IPS-18c (cell line): ENCODE results near the gene NOL11.
"Not testable (repeated sequence)": the region's sequence is repeated elsewhere in the genome, so short reads cannot be mapped to it uniquely, and the experiment has no call there.

ENCODE experiments used
- H3K4me3 ChIP-seq: 2 replicates; pipeline ENCODE4 v1.7.0; 2013; ENCODE audit warnings: low read depth, mild to moderate bottlenecking, low read length, moderate library complexity; ENCODE audit not compliant: insufficient read depth
- H3K9me3 ChIP-seq: one replicate; pipeline ENCODE4 v1.6.1; 2013; ENCODE audit warnings: mild to moderate bottlenecking, low read length, moderate library complexity; ENCODE audit not compliant: control insufficient read depth, insufficient read depth

Gene NOL11

DNA sequence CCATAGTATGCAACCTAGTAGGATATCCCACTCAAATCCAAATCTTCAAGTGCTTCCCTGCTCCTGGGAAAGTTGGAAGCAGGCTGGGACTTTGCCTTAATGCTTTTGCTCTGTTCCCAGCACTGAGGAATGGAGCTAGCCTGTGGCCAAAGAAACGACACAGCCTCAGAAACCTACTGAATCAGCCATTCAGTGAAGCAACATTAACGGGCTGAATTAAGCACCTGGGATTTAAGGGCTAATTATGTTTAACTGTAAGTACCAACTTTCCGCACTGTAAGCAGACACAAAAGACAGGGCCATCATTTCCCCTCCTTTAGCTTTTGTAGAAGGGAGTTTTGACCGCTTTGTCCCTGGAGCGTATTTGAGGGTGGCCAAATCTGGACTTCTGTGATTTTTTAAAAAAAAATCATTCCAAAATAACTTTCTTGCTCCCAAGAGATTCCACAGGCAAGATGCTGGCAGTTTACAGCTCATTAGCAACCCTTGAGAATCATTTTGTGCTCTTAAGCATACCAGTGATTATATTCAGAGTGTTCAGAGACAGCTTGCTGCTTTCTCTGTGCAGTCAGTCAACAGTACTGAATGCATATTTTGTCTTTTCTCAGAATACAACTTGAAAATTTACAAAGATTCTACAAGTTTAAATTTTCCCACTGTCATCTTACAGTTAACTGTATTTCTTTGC, 17.6 kb upstream of the NOL11 start:
- Histone ChIP-seq H3K4me3 (no peak overlapping the region), H3K9me3 (peaks cover 2% of the 10 kb centered on the region)

DNA sequence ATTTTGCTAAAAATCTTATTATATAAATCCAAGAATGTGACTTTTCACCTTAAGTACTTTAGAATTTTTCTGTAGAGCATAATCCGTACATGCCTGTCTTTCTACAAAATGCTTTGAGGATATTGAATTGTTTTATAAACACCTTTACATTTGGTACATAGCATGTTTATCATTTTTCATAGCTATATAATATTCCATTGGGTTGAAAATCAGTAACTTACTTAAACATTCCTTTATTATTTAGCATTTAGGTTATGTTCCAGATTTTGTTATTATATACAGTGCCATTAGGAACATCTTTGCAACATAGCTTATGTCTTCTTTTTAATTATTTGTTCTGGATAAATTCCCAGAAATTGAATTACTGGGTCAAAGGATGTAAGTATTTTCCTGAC, 17.0 kb upstream of the NOL11 start:
- Histone ChIP-seq H3K4me3 (no peak overlapping the region), H3K9me3 (peaks cover 2% of the 10 kb centered on the region)

DNA sequence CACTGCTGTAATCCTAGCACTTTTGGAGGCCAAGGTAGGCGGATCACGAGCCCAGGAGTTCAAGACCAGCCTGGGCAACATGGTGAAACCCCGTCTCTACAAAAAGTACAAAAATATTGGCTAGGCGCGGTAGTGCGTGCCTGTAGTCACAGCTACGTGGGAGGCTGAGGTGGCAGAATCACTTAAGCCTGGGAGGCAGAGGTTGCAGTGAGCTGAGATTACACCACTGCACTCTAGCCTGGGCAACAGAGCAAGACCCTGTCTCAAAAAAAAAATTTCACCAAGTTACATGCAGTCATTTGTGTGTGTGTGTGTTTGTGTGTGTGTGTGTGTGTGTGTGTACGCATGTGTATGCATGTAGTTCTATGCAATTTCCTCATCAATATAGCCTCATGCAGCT, 14.9 kb upstream of the NOL11 start:
- not testable (repeated sequence) for H3K4me3 ChIP-seq, H3K9me3 ChIP-seq

DNA sequence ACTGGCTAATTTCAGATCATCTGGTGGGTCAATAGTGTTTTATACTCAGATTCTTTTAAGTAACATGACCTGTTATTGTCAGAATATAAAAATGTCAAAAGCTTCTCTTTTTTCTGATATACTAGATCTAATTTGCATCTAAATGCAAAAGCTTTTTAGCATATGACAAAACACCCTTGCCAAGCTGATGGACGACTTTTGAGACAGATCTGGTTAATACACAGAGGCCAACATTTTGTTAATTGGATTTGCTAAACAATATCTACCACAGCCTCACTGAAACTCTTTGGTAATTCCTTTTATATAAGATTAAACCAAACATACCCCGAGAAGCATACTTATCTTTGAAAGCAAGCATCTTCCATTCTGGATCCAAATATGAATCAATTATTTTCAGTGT, 10.3 kb upstream of the NOL11 start:
- no peak overlapping the region for H3K4me3 ChIP-seq
- H3K9me3 ChIP-seq, result peaks cover 2% of the 10 kb centered on the region

GRCh38 chr17:67708378-67708777, 9.4 kb upstream of the NOL11 start:
- peaks cover under 1% of the 10 kb centered on the region for H3K9me3 ChIP-seq
- no peak overlapping the region for H3K4me3 ChIP-seq

GRCh38 chr17:67711916-67712315, 5.8 kb upstream of the NOL11 start:
- peaks cover 2% of the 10 kb centered on the region for H3K9me3 ChIP-seq
- no peak overlapping the region for H3K4me3 ChIP-seq

DNA sequence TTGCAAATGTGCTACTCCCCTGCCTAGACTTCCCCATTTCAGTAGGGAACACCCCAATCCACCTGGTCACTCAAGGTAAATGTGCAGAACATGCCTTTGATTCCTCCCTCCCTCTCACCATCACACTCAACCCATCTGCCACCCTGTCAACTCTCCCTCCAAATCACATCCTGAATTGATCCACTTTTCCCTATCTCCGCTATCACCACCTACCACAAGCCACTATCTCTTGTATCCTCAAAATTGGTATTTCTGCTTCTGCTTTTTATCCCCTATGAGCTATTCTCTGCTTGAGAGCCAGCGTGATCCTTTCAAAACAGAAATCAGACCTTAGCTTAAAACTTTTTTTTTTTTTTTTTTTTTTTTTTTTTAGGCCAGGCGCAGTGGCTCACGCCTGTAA, 5.4 kb upstream of the NOL11 start:
- no peak overlapping the region for H3K4me3 ChIP-seq
- H3K9me3 ChIP-seq, result peaks cover 2% of the 10 kb centered on the region

DNA sequence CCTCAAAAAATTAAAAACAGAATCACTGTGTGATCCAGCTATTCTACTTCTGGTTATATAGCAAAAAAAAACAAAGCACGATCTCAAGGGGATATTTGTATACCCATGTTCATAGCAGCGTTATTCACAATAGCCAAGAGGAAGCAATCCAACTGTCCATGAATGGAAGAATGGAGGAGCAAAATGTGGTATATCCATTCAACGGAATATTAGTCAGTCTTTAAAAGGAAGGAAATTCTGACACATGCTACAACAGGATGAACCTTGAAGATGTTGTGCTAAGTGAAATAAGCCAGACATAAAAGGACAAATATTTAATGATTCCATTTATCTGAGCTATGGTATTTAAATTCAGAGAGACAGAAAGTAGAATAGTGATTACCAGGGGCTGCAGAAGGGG, 4.6 kb upstream of the NOL11 start:
- Histone ChIP-seq H3K4me3 (no peak overlapping the region), H3K9me3 (peaks cover 2% of the 10 kb centered on the region)

GRCh38 chr17:67716405-67716798, 1.3 kb upstream of the NOL11 start:
- Histone ChIP-seq H3K9me3 (peaks cover 2% of the 10 kb centered on the region), H3K4me3 (no peak overlapping the region)

DNA sequence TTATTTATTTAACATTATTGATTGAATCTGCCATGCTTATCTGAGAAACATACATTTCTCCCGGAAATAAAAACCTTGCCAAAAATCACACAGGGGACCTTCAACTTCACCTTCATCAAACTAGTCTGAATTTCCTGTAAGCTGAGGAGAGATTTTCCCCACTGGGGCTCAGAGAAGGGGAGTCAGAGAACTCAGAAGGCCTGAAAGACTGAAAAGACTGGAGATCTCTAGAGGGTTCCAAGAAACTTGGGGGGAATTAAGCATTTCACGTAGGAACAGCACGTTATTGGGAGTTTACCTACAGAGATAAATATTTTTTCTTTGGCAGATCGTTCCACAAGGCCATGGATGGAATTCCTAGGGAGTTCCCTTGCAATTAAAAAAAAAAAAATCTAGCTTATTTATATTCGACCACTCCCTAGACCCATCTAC, 528 bp upstream of the NOL11 start:
- Histone ChIP-seq H3K9me3 (peaks cover 2% of the 10 kb centered on the region), H3K4me3 (peak overlapping the region; percentile 60; the same call in 1 of the 2 replicates)

DNA sequence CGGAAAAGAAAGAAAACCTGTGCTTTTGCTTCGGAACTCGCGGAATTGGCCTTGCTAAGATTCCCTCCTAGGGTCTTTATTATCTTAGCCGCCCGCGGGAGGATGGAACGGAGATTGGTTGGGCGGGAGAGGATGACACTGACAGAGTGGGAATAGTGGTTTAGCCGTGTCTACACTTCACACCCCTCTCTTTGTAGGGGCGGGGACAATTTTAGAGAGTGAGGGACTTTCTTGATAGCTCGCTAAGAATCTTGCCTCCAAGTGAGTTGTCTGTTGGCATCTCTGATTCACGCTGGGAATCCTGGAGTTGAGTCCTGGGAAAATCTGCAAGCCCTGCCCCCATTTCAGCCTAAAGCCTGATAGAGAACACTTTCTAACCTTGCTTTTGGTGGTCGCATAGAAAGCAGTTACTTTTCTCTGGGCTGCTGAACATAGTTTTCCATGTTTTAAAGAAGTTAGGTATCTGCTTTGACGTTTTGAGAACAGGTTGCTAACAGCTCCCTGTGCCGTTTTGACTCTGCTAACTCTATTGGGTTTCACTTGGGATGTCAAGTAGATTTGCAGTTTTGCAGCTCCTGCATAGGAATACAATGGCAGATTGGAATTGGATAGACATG, 697 bp downstream of the NOL11 start:
- Histone ChIP-seq H3K4me3 (peak overlapping the region; percentile 98), H3K9me3 (peaks cover under 1% of the 10 kb centered on the region)

DNA sequence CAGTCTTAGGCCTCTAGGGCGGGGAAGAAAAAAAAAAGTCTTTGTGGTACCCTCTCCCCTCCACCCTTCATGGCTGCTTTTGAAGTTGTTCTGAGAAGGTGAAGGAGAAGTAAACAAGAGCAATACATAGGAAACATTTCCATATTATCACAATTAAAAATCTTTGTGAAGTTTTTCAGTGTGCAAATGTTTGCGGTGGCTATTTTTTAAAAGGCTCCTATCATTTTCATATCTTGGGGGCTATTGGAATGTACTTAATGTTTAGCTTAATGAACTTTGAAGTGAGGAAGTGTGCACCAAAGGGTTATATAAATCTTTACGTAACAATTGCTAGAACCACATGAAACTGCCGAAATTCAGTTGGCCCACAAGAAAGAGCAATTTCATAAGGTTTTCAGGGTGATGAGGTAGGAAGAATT, 7.6 kb downstream of the NOL11 start:
- Histone ChIP-seq H3K4me3 (no peak overlapping the region), H3K9me3 (no peaks in the 10 kb centered on the region)

- Histone ChIP-seq H3K9me3 (no peaks in the 10 kb centered on the region), H3K4me3 (no peak overlapping the region)
Measured at GRCh38 chr17:67725807-67726206, 8.1 kb downstream of the NOL11 start.

DNA sequence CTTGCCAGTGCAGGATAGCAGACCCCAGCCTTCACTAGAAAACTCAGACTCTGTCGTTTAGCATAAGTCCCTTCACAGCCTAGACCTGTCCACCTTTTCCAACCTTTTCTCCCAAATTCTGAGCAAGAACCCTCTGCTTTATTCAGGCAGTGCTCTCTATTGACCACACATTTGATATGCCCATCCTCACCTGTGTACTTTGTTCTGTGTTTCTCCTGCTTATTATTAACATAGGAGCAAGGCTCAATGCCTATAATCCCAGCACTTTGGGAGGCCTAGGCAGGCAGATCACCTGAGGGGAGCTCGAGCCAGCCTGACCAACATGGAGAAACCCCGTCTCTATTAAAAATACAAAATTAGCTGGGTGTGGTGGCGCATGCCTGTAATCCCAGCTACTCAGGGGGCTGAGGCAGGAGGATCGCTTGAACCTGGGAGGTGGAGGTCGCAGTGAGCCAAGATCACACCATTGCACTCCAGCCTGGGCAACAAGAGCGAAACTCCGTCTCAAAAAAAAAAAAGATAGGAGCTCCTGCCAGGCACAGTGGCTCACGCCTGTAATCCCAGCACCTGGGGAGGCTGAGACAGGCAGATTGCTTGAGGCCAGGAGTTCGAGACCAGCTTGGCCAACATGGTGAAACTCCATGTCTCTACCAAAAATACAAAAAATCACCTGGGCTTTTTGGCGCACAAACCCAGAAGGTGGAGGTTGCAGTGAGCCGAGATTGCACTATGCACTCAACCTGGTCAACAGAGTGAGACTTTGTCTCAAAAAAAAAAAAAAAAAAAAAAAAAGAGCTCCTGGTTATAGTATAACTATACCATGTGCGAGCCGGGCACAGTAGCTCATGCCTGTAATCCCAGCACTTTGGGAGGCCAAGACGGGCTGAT, 9.7 kb downstream of the NOL11 start:
- H3K9me3 ChIP-seq, H3K4me3 ChIP-seq: not testable (repeated sequence)

- Histone ChIP-seq H3K9me3 (no peaks in the 10 kb centered on the region), H3K4me3 (no peak overlapping the region)
Measured at GRCh38 chr17:67729903-67730302, 12.2 kb downstream of the NOL11 start.

DNA sequence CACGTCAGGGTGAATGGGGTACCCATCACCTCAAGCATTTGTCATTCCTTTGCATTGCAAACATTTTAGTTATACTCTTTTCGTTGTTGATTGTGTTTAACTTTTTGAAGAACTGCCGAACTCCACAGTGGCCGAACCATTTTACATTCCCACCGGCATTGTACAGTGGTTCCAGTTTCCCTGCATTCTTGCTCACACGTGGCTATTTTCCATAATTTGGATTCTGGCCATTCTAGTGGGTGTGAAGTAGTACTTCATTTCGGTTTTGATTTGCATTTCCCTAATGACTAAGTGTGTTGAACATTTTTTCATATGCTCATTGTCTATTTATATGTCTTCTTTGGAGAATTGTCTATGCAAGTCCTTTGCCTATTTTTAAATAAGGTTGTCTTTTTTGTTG, 13.0 kb downstream of the NOL11 start:
- Histone ChIP-seq H3K9me3 (no peaks in the 10 kb centered on the region), H3K4me3 (no peak overlapping the region)

- no peak overlapping the region for H3K4me3 ChIP-seq
- H3K9me3 ChIP-seq, result no peaks in the 10 kb centered on the region
Measured at GRCh38 chr17:67733449-67733848, 15.7 kb downstream of the NOL11 start.

DNA sequence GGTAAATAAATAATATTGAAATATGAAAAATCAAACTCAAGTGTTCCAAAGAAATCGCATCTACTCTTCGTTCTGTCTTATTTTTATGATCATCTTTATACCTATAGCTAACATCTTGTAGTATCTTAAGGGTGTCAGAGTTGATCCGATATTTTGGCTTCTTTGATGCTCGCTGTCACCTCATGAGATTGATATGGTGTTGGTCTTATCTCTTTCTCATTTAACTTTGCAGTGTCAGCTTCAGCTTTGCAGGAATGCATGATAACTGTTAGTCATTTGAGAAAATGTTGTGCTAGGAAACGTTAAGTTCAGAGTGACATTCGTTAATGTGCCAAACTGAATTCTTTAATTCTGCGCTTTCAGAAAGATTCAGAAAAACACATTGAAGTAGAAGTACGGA, 19.4 kb downstream of the NOL11 start:
- no peak overlapping the region for H3K4me3 ChIP-seq

More for the DNA sequence above, 19.4 kb downstream of the NOL11 start:
- no peaks in the 10 kb centered on the region for H3K9me3 ChIP-seq
